Stomach (tissue), 9 donors: Measurements from ENCODE around the gene NRK. TPM values are rescaled to one million over a fixed set of nuclear protein-coding genes. Genes with fewer than 3 reads are reported as not detected.
A peak's percentile ranks its signal among the peaks of the same experiment; 100 is the strongest.

ENCODE experiments used
- DNase-seq, 2 donors: peaks; one replicate each; pipeline versions ENCODE4 v3.0.0 to v3.0.0-alpha.2; 2013 to 2019
- H3K27ac ChIP-seq, 5 donors: fragments of 200-600 bp in 4 of 5; sonication (generic) in 4 of 5; one replicate each; pipeline ENCODE4 v1.5.1; 2013 to 2019; ENCODE audit warnings: mild to moderate bottlenecking in 1 of 5, moderate library complexity in 1 of 5
- H3K27me3 ChIP-seq, 3 donors: fragments of 200-600 bp; sonication (generic); one replicate each; pipeline ENCODE4 v1.5.1; 2017 to 2019; ENCODE audit warnings: mixed run types in 1 of 3
- H3K36me3 ChIP-seq, 4 donors: fragments of 200-600 bp; sonication (generic); 1 replicate in 3 of 4; 2 replicates in 1 of 4; pipeline ENCODE4 v1.5.1; 2016 to 2019
- H3K4me1 ChIP-seq, 4 donors: fragments of 200-600 bp; sonication (generic); one replicate each; pipeline ENCODE4 v1.5.1; 2016 to 2019
- H3K4me3 ChIP-seq, 4 donors: fragments of 200-600 bp; sonication (generic) in 3 of 4; one replicate each; pipeline ENCODE4 v1.5.1; 2016 to 2019; ENCODE audit warnings: mild to moderate bottlenecking in 1 of 4
- H3K9me3 ChIP-seq, 4 donors: fragments of 200-600 bp; sonication (generic); one replicate each; pipeline ENCODE4 v1.5.1; 2016 to 2019
- CTCF ChIP-seq, 7 experiments: fragments of 450-650 bp in 4 of 7; fragments of 200-600 bp in 3 of 7; sonication (generic) in 3 of 7; IDR thresholded peaks; one replicate each; pipeline ENCODE4 v1.5.1; 2016 to 2019; ENCODE audit warnings: antibody characterized with exemption in 7 of 7, control low read depth in 2 of 7, mild to moderate bottlenecking in 1 of 7
- EP300 ChIP-seq: sonication (generic); formaldehyde crosslinking; IDR thresholded peaks from one replicate; pipeline ENCODE4 v1.6.1; 2017; ENCODE audit warnings: antibody characterized with exemption
- POLR2A ChIP-seq, 4 donors: fragments of 450-650 bp; IDR thresholded peaks; one replicate each; pipeline ENCODE4 v1.6.1; 2016; ENCODE audit warnings: antibody characterized with exemption in 4 of 4, control low read depth in 2 of 4, mild to moderate bottlenecking in 1 of 4, moderate library complexity in 1 of 4
- POLR2AphosphoS5 ChIP-seq, 3 donors: sonication (generic); formaldehyde crosslinking; IDR thresholded peaks; one replicate each; pipeline ENCODE4 v1.6.1; 2016; ENCODE audit warnings: antibody characterized with exemption in 3 of 3
- WGBS, 5 donors: extraction: QIAGEN DNeasy Blood & Tissue Kit in 3 of 5; methylation state at CpG; one replicate each; pipeline versions ENCODE4 v1.1.5 to v1.1.7; 2013 to 2018; 5-methylcytosine and 5-hydroxymethylcytosine counted together
- intact Hi-C: fragments of 100-400 bp; cut with DNase I; formaldehyde crosslinking; loops from one replicate; pipeline ENCODE4 v1.15.1; 2023; ENCODE audit warnings: low total_unique reads
- polyA plus RNA-seq, 3 donors: library from polyadenylated mRNA; stranded (reverse); fragments of 200-250 nt; gene quantifications; one replicate each; pipeline ENCODE4 v1.2.3, GENCODE V29; 2013
- total RNA-seq, 5 donors: library from RNA; depleted of rRNA; stranded (reverse); fragments of >200 nt; gene quantifications; one replicate each; pipeline versions ENCODE4 v1.1.0 to v1.2.3, GENCODE V29; 2014 to 2016
- donor health status: healthy with polysubstance abuse.
- donor health status: Bipolar disorder and iron deficiency.
- donor health status: healthy.

Gene NRK
- total and polyA plus RNA-seq, 8 donors: under 0.01 to 53.8 (median 0.29) TPM; not detected in 1

GRCh38 chrX:105820247-105820646, 2.1 kb upstream of the NRK start:
- TF ChIP-seq POLR2AphosphoS5 (IDR thresholded peaks at IDR 0.05): no peak
- WGBS, 5 donors: 20 to 47% (median 31%) methylated on average over 7 of the region's 7 CpGs
- DNase-seq: no peak
- Histone ChIP-seq H3K36me3 (no peaks in the 10 kb centered on the region), H3K4me1 (peaks cover 0 to 5% (median 0%) of the 10 kb centered on the region in 4 donors), H3K9me3 (peaks cover 0 to 16% (median 6%) of the 10 kb centered on the region in 4 donors), H3K27me3 (peaks cover 5 to 37% (median 34%) of the 10 kb centered on the region in 3 donors), H3K27ac (no peak overlapping the region), H3K4me3 (no peak overlapping the region)
- intact Hi-C loops: no loop called here

DNA sequence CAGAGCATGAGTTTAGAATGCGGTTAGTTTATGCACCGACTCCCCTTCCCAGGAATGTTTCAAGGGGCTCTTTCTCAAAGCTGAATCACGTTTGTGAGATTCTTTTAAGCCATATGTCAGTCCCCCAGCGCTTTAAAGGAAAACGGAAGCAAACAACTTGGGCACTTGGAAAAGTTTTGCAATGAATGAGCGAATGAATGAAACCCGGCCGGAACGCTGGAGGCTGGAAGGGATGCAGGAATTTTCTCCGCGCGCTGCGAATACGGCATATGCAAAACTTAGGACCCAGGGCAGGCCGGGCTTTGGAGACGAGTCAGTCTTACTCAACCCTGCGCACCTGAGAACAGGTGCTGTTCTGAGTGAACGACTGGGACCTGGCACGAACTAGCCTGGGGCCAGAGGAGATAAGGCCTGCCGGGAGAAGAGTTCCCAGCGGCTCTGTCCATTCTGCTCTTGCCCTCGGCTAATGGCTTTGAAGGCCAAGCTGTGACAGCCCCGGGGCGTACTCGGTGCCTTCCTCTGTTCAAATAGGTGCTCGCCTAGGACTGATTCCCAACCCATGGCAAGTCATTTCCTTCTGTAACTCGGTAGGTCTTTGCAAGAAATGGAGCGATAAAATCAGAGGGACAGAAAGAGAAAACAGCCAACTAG, 743 bp upstream of the NRK start:
- no peak for TF ChIP-seq CTCF (IDR thresholded peaks at IDR 0.05)
- TF ChIP-seq EP300: no peak
- TF ChIP-seq POLR2AphosphoS5 (IDR thresholded peaks at IDR 0.05): no peak
- 6 to 34% (median 13%) methylated on average over 17 to 28 of the region's 28 CpGs for WGBS, 5 donors
- DNase-seq: peak in 1 of 2 donors; percentile 34
- intact Hi-C loops: no loop called here
- Histone ChIP-seq H3K4me1 (peaks cover 0 to 5% (median 0%) of the 10 kb centered on the region in 4 donors), H3K27me3 (peaks cover 5 to 34% (median 33%) of the 10 kb centered on the region in 3 donors), H3K4me3 (peak overlapping the region; percentile 30 to 40 (median 33)), H3K36me3 (no peaks in the 10 kb centered on the region), H3K27ac (no peak overlapping the region), H3K9me3 (peaks cover 0 to 16% (median 4%) of the 10 kb centered on the region in 4 donors)

GRCh38 chrX:105823092-105823455, 735 bp downstream of the NRK start:
- DNase-seq: no peak
- H3K27me3 ChIP-seq: peaks cover 5 to 34% (median 33%) of the 10 kb centered on the region in 3 donors
- WGBS, 5 donors: 12 to 43% (median 17%) methylated on average over 16 to 17 of the region's 17 CpGs
- no peaks in the 10 kb centered on the region for H3K36me3 ChIP-seq
- peaks cover 0 to 16% (median 3%) of the 10 kb centered on the region in 4 donors for H3K9me3 ChIP-seq
- intact Hi-C loops: no loop called here
- no peak for TF ChIP-seq EP300
- TF ChIP-seq POLR2AphosphoS5 (IDR thresholded peaks at IDR 0.05): no peak
- TF ChIP-seq CTCF (IDR thresholded peaks at IDR 0.05): no peak
- no peak for TF ChIP-seq POLR2A (IDR thresholded peaks at IDR 0.05)
- H3K27ac ChIP-seq: no peak overlapping the region
- peaks cover 0 to 5% (median 0%) of the 10 kb centered on the region in 4 donors for H3K4me1 ChIP-seq
- peak overlapping the region in 3 of 4 donors; percentile 32 to 40 (median 34) for H3K4me3 ChIP-seq

- DNase-seq: no peak
- Histone ChIP-seq H3K27me3 (no peaks in the 10 kb centered on the region), H3K27ac (no peak overlapping the region), H3K4me1 (no peaks in the 10 kb centered on the region), H3K9me3 (no peaks in the 10 kb centered on the region), H3K36me3 (no peaks in the 10 kb centered on the region), H3K4me3 (no peak overlapping the region)
- WGBS, 5 donors: 26 to 53% (median 42%) methylated on average over 1 of the region's 1 CpG
- intact Hi-C loops: no loop called here
- TF ChIP-seq POLR2AphosphoS5 (IDR thresholded peaks at IDR 0.05): no peak
- no peak for TF ChIP-seq POLR2A (IDR thresholded peaks at IDR 0.05)
- no peak for TF ChIP-seq CTCF (IDR thresholded peaks at IDR 0.05)
- TF ChIP-seq EP300: no peak
Measured at GRCh38 chrX:105829011-105829410, 6.7 kb downstream of the NRK start.

- no peaks in the 10 kb centered on the region for H3K9me3 ChIP-seq
- H3K27me3 ChIP-seq: no peaks in the 10 kb centered on the region
- no peak overlapping the region for H3K4me3 ChIP-seq
- H3K27ac ChIP-seq: no peak overlapping the region
- TF ChIP-seq CTCF (IDR thresholded peaks at IDR 0.05): no peak
- TF ChIP-seq POLR2AphosphoS5 (IDR thresholded peaks at IDR 0.05): no peak
- TF ChIP-seq POLR2A (IDR thresholded peaks at IDR 0.05): no peak
- TF ChIP-seq EP300: no peak
- 17 to 45% (median 33%) methylated on average over 2 of the region's 2 CpGs for WGBS, 5 donors
- H3K4me1 ChIP-seq: no peaks in the 10 kb centered on the region
- no peaks in the 10 kb centered on the region for H3K36me3 ChIP-seq
- DNase-seq: peak in 1 of 2 donors; percentile 76
- intact Hi-C loops: no loop called here
Measured at GRCh38 chrX:105837232-105837631, 14.9 kb downstream of the NRK start.
